ENCODE measurements around the gene CCL16.
"Not testable (repeated sequence)": the region's sequence is repeated elsewhere in the genome, so short reads cannot be mapped to it uniquely, and the experiment has no call there.

The CCL16 gene

GRCh38 chr17:35938492-35938891 is 42.8 kb downstream of the CCL16 start:
- DNase-seq, ATAC-seq: not testable (repeated sequence)

GRCh38 chr17:35936063-35936462 is 45.2 kb downstream of the CCL16 start:
- ATAC-seq (no peak), DNase-seq (no peak)

DNA sequence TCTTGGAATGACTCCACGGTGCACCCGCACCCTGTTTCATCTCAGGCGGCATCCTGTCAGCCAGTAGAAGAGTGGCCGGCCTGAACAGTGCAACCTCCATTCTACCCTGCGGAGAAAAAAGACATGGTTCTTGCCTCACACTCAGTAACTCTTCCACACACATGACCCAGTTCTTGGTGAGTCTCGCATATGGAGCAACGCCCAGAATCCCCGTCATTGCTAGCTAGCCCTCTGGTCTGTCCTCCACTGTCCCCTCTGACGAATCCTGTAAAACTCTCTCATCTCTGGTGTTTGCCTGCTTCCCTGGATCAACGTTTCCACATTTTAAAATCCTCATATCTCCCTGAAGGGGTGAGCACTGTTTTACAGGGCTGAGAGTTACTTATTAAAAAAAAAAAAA is 46.5 kb downstream of the CCL16 start:
- ATAC-seq (no peak), DNase-seq (no peak)

GRCh38 chr17:35932586-35932985 is 48.7 kb downstream of the CCL16 start:
- no peak for ATAC-seq
- no peak for DNase-seq

DNA sequence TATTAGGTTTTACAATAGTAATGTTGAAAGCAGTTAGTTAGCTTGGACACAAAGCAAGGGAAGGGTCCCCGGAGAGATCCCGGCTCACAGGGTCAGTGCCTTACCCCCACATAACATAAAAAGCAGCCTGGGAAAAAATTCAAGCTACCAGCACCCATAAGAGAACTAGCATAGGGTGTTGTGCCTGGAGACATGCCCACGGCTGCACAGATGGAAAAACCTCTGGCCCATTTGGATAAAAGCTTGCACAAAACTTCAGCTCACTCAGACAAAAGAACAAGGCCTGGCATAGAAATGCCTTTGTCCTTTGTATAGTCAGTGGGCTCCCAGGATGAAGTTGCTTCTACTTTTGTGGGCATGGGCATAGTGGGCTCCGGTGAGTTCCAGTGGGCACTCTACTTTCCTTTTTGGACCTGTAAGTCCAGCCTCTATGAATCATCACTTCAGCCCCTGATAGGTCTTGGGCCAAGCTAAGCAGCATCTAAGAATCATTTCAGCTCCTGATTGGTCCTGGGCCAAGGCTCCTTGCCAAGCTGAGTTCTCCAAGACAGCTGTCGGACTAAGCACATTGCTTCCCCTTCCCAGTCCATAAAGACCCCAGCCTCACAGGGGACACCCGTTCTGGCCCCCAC is 49.4 kb downstream of the CCL16 start:
- no peak for ATAC-seq
- DNase-seq = no peak

DNA sequence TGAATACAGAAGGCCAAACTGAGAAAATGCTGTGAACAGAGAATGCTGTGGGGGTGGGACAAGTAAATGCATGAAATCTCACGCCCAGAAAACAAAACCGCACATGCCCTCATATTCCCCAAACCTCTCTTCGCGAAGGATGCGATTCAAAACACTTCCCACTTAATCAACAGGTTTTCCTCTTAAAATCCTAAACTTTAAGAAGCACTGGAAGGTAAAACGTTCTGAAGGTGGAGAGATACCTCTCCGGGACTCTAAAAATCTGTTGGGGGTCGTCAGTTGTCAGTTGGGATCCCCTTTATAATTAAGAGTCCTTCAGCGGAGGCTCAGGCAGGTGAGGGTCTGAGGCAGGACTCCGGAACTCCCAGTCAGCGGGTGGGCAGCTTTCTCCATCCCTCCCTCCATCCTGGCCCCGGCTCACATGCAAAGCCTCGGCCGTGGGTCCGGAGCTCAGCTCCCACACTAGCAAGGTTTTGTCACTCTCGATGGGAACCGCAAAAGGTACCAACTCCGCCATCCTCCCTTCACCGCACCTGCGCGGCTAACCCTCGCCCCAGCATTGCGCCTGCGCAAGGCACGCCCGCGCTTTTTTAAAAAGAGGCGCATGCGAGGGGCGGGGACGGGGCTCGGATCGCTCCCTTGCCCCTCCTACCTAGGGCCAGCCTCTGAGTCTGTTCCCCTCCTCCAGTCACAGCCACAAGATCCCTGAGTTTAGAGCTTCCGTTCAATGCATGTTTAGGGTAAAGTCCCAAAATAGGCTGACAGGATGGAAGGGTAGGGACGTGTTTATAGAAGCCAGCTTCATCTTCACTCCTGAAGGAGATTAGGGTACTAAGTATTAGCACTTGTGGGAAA is 50.9 kb downstream of the CCL16 start, which contains the start of gene RDM1:
Gene RDM1, minus strand, starts transcription at position 563 of the 855 bp plus-strand sequence. Its CDS starts 46 bp downstream, at position 517.
- ATAC-seq (peak; percentile 98), DNase-seq (peak; percentile 92)

GRCh38 chr17:35927714-35928113 is 53.6 kb downstream of the CCL16 start:
- no peak for DNase-seq
- no peak for ATAC-seq
